Neural cell (in vitro differentiated cells): ENCODE measurements around the gene CES5A. TPM values are rescaled to one million over a fixed set of nuclear protein-coding genes. Genes with fewer than 3 reads are reported as not detected.
A peak's percentile ranks its signal among the peaks of the same experiment; 100 is the strongest.

Experiments used
- H2AFZ ChIP-seq: fragments of 200-600, 300-800 bp; sonication (generic), shearing (Covaris generic); 2 replicates; pipeline ENCODE4 v1.6.0; 2014; ENCODE audit warnings: low read depth, mild to moderate bottlenecking, antibody characterized with exemption, low read length, moderate library complexity
- H3F3A ChIP-seq: fragments of 200-600 bp; shearing (Covaris generic); 2 replicates; pipeline ENCODE4 v1.6.1; 2016; ENCODE audit warnings: mild to moderate bottlenecking, moderate library complexity, mixed read lengths, antibody characterized with exemption, low read length; ENCODE audit not compliant: insufficient read depth, poor library complexity, severe bottlenecking
- H3K27ac ChIP-seq: fragments of 200-600, 300-800 bp; sonication (generic), shearing (Covaris generic); 2 replicates; pipeline ENCODE4 v1.5.1; 2014; ENCODE audit warnings: mild to moderate bottlenecking, low read length, moderate library complexity
- H3K27me3 ChIP-seq: fragments of 300-800, 200-600 bp; sonication (generic), shearing (Covaris generic); 2 replicates; pipeline ENCODE4 v1.6.0; 2014; ENCODE audit warnings: mild to moderate bottlenecking, low read depth, low read length, moderate library complexity; ENCODE audit not compliant: insufficient read depth
- H3K36me3 ChIP-seq: fragments of 300-800, 200-600 bp; sonication (generic), shearing (Covaris generic); 2 replicates; pipeline ENCODE4 v1.5.1; 2014; ENCODE audit warnings: mild to moderate bottlenecking, antibody characterized with exemption, low read length, moderate library complexity; ENCODE audit not compliant: insufficient read depth
- H3K4me2 ChIP-seq: fragments of 300-800, 200-600 bp; sonication (generic), shearing (Covaris generic); 2 replicates; pipeline ENCODE4 v1.6.0; 2014; ENCODE audit warnings: mild to moderate bottlenecking, low read length
- H3K4me3 ChIP-seq: fragments of 300-800, 200-600 bp; sonication (generic), shearing (Covaris generic); 2 replicates; pipeline ENCODE4 v1.5.1; 2014; ENCODE audit warnings: mild to moderate bottlenecking, low read length, moderate library complexity
- H3K79me2 ChIP-seq: fragments of 200-600 bp; shearing (Covaris generic); replicated peaks from 2 replicates; pipeline ENCODE4 v1.6.0; 2014; ENCODE audit warnings: mild to moderate bottlenecking, low read length, moderate library complexity; ENCODE audit not compliant: insufficient read depth
- H3K9ac ChIP-seq: fragments of 300-800, 200-600 bp; sonication (generic), shearing (Covaris generic); 2 replicates; pipeline ENCODE4 v1.6.1; 2016; ENCODE audit warnings: mild to moderate bottlenecking, low read length, mixed read lengths
- H3K9me2 ChIP-seq: fragments of 200-600 bp; shearing (Covaris generic); 2 replicates; pipeline ENCODE4 v1.6.1; 2016; ENCODE audit warnings: mild to moderate bottlenecking, low read length, mixed read lengths; ENCODE audit not compliant: insufficient read depth
- H3K9me3 ChIP-seq: fragments of 200-600, 300-800 bp; sonication (generic), shearing (Covaris generic); 2 replicates; pipeline ENCODE4 v1.6.1; 2016; ENCODE audit warnings: mild to moderate bottlenecking, mixed run types, low read length, moderate library complexity, mixed read lengths
- H4K20me1 ChIP-seq: fragments of 200-600 bp; shearing (Covaris generic); 2 replicates; pipeline ENCODE4 v1.6.1; 2016; ENCODE audit warnings: mild to moderate bottlenecking, mixed run types; ENCODE audit not compliant: insufficient read depth
- EP300 ChIP-seq: fragments of 450-650 bp; conservative IDR thresholded peaks from 2 replicates; pipeline ENCODE4 v1.6.1; 2014; ENCODE audit warnings: antibody characterized with exemption, mild to moderate bottlenecking, moderate library complexity; ENCODE audit not compliant: poor library complexity, severe bottlenecking
- EZH2 ChIP-seq: fragments of 200-600, 300-800 bp; shearing (Covaris generic), sonication (generic); IDR thresholded peaks from 2 replicates; pipeline ENCODE4 v1.6.1; 2014; ENCODE audit warnings: antibody characterized with exemption, low read length, borderline replicate concordance, mild to moderate bottlenecking; ENCODE audit not compliant: insufficient read depth, poor library complexity, severe bottlenecking
- MXI1 ChIP-seq: fragments of 450-650 bp; conservative IDR thresholded peaks from 2 replicates; pipeline ENCODE4 v1.6.1; 2014; ENCODE audit warnings: antibody characterized with exemption, mild to moderate bottlenecking; ENCODE audit not compliant: poor library complexity, severe bottlenecking
- POLR2AphosphoS5 ChIP-seq: IDR thresholded peaks from 2 replicates; pipeline ENCODE4 v1.6.1; 2012
- RAD21 ChIP-seq: fragments of 450-650 bp; conservative IDR thresholded peaks from 2 replicates; pipeline ENCODE4 v1.6.1; 2014; ENCODE audit warnings: antibody characterized with exemption, mild to moderate bottlenecking, moderate library complexity
- REST ChIP-seq: IDR thresholded peaks from 2 replicates; pipeline ENCODE4 v1.6.1; 2012; ENCODE audit warnings: borderline replicate concordance
- SMC3 ChIP-seq: fragments of 450-650 bp; conservative IDR thresholded peaks from 2 replicates; pipeline ENCODE4 v1.6.1; 2014; ENCODE audit warnings: antibody characterized with exemption, mild to moderate bottlenecking, moderate library complexity; ENCODE audit not compliant: poor library complexity
- TAF1 ChIP-seq: IDR thresholded peaks from 2 replicates; pipeline ENCODE4 v1.6.1; 2012; ENCODE audit warnings: low read depth
- polyA plus RNA-seq: library from polyadenylated mRNA; depleted of rRNA; stranded (reverse); fragments of >200 nt; gene quantifications from 2 replicates; pipeline ENCODE4 v1.2.3, GENCODE V29; 2014
- TF ChIP-seq, protein P1 (sequence below): fragments of 450-650 bp; IDR thresholded peaks from 2 replicates; pipeline ENCODE4 v1.5.1; 2014; ENCODE audit warnings: antibody characterized with exemption, mild to moderate bottlenecking, moderate library complexity; ENCODE audit not compliant: poor library complexity, severe bottlenecking

CES5A gene
- polyA plus RNA-seq, 1 donor from 2014 or later: 0.27 TPM

DNA sequence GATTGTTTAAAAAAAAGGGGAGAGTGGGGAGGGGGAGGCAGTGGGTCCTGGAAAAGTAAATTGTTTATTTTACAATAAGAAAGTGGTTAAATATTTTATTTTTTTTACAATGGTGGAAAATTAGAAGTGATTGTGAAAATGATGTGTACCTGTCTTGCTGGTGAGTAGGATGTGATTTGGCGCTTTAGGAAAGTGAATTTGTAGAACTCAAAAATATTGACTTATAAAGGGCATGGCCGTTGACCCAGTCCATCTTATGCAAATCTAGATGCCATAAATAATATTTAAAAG lies 32.1 kb downstream of the CES5A start:
- H3K9me3 ChIP-seq: no peaks in the 10 kb centered on the region
- TF ChIP-seq SMC3 (peak; percentile 19), RAD21 (no peak), EP300 (no peak), REST (no peak), TAF1 (no peak)
- H3K27me3 ChIP-seq: no peaks in the 10 kb centered on the region
- no peak overlapping the region for H3K4me2 ChIP-seq
- H3K79me2 ChIP-seq: no peaks in the 10 kb centered on the region
- H3K27ac ChIP-seq: no peak overlapping the region
- H3K9me2 ChIP-seq: no peaks in the 10 kb centered on the region
- no peak overlapping the region for H3K9ac ChIP-seq
- H3K36me3 ChIP-seq: no peaks in the 10 kb centered on the region
- no peak overlapping the region for H3K4me3 ChIP-seq
- H4K20me1 ChIP-seq: no peaks in the 10 kb centered on the region
- no peaks in the 10 kb centered on the region for H3F3A ChIP-seq
- H2AFZ ChIP-seq: no peak overlapping the region

- Histone ChIP-seq H3F3A (no peaks in the 10 kb centered on the region), H3K4me2 (no peak overlapping the region), H4K20me1 (no peaks in the 10 kb centered on the region), H3K79me2 (no peaks in the 10 kb centered on the region), H3K4me3 (no peak overlapping the region), H2AFZ (no peak overlapping the region), H3K9ac (no peak overlapping the region), H3K9me3 (no peaks in the 10 kb centered on the region), H3K36me3 (no peaks in the 10 kb centered on the region), H3K27ac (no peak overlapping the region), H3K27me3 (no peaks in the 10 kb centered on the region), H3K9me2 (no peaks in the 10 kb centered on the region)
- TF ChIP-seq RAD21 (peak; percentile 89), TAF1 (no peak), EZH2 (no peak), SMC3 (peak; percentile 85)
- TF ChIP-seq, protein P1, sequence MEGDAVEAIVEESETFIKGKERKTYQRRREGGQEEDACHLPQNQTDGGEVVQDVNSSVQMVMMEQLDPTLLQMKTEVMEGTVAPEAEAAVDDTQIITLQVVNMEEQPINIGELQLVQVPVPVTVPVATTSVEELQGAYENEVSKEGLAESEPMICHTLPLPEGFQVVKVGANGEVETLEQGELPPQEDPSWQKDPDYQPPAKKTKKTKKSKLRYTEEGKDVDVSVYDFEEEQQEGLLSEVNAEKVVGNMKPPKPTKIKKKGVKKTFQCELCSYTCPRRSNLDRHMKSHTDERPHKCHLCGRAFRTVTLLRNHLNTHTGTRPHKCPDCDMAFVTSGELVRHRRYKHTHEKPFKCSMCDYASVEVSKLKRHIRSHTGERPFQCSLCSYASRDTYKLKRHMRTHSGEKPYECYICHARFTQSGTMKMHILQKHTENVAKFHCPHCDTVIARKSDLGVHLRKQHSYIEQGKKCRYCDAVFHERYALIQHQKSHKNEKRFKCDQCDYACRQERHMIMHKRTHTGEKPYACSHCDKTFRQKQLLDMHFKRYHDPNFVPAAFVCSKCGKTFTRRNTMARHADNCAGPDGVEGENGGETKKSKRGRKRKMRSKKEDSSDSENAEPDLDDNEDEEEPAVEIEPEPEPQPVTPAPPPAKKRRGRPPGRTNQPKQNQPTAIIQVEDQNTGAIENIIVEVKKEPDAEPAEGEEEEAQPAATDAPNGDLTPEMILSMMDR: peak; percentile 86
These were observed 32.6 kb downstream of the CES5A start for GRCh38 chr16:55842369-55843104.

DNA sequence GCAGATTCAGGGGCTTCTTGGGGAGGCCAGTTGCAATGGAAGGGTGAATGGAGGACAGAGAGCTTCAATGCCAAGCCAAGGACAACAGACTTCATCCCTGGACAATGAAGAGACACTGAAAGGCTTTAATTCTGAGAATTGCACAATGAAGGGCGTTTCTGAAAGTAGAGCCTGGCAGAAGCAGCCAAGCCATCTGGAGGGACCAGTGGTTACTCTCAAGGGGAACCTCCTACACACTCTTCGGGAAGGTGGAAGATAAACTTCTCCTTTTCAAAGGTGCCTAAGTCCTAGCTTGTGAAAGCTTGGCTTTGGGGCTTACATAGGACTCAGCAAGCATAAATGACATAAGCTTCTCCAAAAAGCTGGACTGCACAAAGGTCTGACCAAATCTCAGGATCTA lies 36.1 kb downstream of the CES5A start:
- H3F3A ChIP-seq: no peaks in the 10 kb centered on the region

More for the DNA sequence above, 36.1 kb downstream of the CES5A start:
- no peak overlapping the region for H3K9ac ChIP-seq
- no peak overlapping the region for H3K4me3 ChIP-seq
- no peaks in the 10 kb centered on the region for H3K27me3 ChIP-seq
- no peaks in the 10 kb centered on the region for H4K20me1 ChIP-seq
- TF ChIP-seq, protein P1: no peak
- no peak for TF ChIP-seq EZH2
- TF ChIP-seq MXI1: no peak
- no peak for TF ChIP-seq RAD21
- no peak for TF ChIP-seq REST
- TF ChIP-seq SMC3: no peak
- no peak for TF ChIP-seq TAF1
- TF ChIP-seq EP300: no peak
- no peak for TF ChIP-seq POLR2AphosphoS5
- H3K79me2 ChIP-seq: no peaks in the 10 kb centered on the region
- H3K9me2 ChIP-seq: no peaks in the 10 kb centered on the region
- H3K4me2 ChIP-seq: no peak overlapping the region
- no peaks in the 10 kb centered on the region for H3K9me3 ChIP-seq
- no peak overlapping the region for H2AFZ ChIP-seq
- H3K36me3 ChIP-seq: no peaks in the 10 kb centered on the region
- H3K27ac ChIP-seq: no peak overlapping the region
